Stomach (tissue), 9 donors: ENCODE results near the gene COL23A1. TPM values are rescaled to one million over a fixed set of nuclear protein-coding genes. Genes with fewer than 3 reads are reported as not detected.
"Not testable (repeated sequence)": the region's sequence is repeated elsewhere in the genome, so short reads cannot be mapped to it uniquely, and the experiment has no call there.

Experiments used
- DNase-seq, 2 donors: peaks; one replicate each; pipeline versions ENCODE4 v3.0.0 to v3.0.0-alpha.2; 2013 to 2019
- H3K27ac ChIP-seq, 5 donors: fragments of 200-600 bp in 4 of 5; sonication (generic) in 4 of 5; one replicate each; pipeline ENCODE4 v1.5.1; 2013 to 2019; ENCODE audit warnings: mild to moderate bottlenecking in 1 of 5, moderate library complexity in 1 of 5
- H3K27me3 ChIP-seq, 3 donors: fragments of 200-600 bp; sonication (generic); one replicate each; pipeline ENCODE4 v1.5.1; 2017 to 2019; ENCODE audit warnings: mixed run types in 1 of 3
- H3K36me3 ChIP-seq, 4 donors: fragments of 200-600 bp; sonication (generic); 1 replicate in 3 of 4; 2 replicates in 1 of 4; pipeline ENCODE4 v1.5.1; 2016 to 2019
- H3K4me1 ChIP-seq, 4 donors: fragments of 200-600 bp; sonication (generic); one replicate each; pipeline ENCODE4 v1.5.1; 2016 to 2019
- H3K4me3 ChIP-seq, 4 donors: fragments of 200-600 bp; sonication (generic) in 3 of 4; one replicate each; pipeline ENCODE4 v1.5.1; 2016 to 2019; ENCODE audit warnings: mild to moderate bottlenecking in 1 of 4
- H3K9me3 ChIP-seq, 4 donors: fragments of 200-600 bp; sonication (generic); one replicate each; pipeline ENCODE4 v1.5.1; 2016 to 2019
- EP300 ChIP-seq: sonication (generic); formaldehyde crosslinking; IDR thresholded peaks from one replicate; pipeline ENCODE4 v1.6.1; 2017; ENCODE audit warnings: antibody characterized with exemption
- POLR2A ChIP-seq, 4 donors: fragments of 450-650 bp; IDR thresholded peaks; one replicate each; pipeline ENCODE4 v1.6.1; 2016; ENCODE audit warnings: antibody characterized with exemption in 4 of 4, control low read depth in 2 of 4, mild to moderate bottlenecking in 1 of 4, moderate library complexity in 1 of 4
- POLR2AphosphoS5 ChIP-seq, 3 donors: sonication (generic); formaldehyde crosslinking; IDR thresholded peaks; one replicate each; pipeline ENCODE4 v1.6.1; 2016; ENCODE audit warnings: antibody characterized with exemption in 3 of 3
- WGBS, 5 donors: extraction: QIAGEN DNeasy Blood & Tissue Kit in 3 of 5; methylation state at CpG; one replicate each; pipeline versions ENCODE4 v1.1.5 to v1.1.7; 2013 to 2018; 5-methylcytosine and 5-hydroxymethylcytosine counted together
- intact Hi-C: fragments of 100-400 bp; cut with DNase I; formaldehyde crosslinking; loops from one replicate; pipeline ENCODE4 v1.15.1; 2023; ENCODE audit warnings: low total_unique reads
- polyA plus RNA-seq, 3 donors: library from polyadenylated mRNA; stranded (reverse); fragments of 200-250 nt; gene quantifications; one replicate each; pipeline ENCODE4 v1.2.3, GENCODE V29; 2013
- total RNA-seq, 5 donors: library from RNA; depleted of rRNA; stranded (reverse); fragments of >200 nt; gene quantifications; one replicate each; pipeline versions ENCODE4 v1.1.0 to v1.2.3, GENCODE V29; 2014 to 2016
- TF ChIP-seq, protein P1 (sequence below), 7 experiments: fragments of 450-650 bp in 4 of 7; fragments of 200-600 bp in 3 of 7; sonication (generic) in 3 of 7; IDR thresholded peaks; one replicate each; pipeline ENCODE4 v1.5.1; 2016 to 2019; ENCODE audit warnings: antibody characterized with exemption in 7 of 7, control low read depth in 2 of 7, mild to moderate bottlenecking in 1 of 7
- donor health status: healthy with polysubstance abuse.
- donor health status: Bipolar disorder and iron deficiency.
- donor health status: healthy.

Gene COL23A1
- total and polyA plus RNA-seq, 8 donors: under 0.01 to 7.0 (median 1.4) TPM

DNA sequence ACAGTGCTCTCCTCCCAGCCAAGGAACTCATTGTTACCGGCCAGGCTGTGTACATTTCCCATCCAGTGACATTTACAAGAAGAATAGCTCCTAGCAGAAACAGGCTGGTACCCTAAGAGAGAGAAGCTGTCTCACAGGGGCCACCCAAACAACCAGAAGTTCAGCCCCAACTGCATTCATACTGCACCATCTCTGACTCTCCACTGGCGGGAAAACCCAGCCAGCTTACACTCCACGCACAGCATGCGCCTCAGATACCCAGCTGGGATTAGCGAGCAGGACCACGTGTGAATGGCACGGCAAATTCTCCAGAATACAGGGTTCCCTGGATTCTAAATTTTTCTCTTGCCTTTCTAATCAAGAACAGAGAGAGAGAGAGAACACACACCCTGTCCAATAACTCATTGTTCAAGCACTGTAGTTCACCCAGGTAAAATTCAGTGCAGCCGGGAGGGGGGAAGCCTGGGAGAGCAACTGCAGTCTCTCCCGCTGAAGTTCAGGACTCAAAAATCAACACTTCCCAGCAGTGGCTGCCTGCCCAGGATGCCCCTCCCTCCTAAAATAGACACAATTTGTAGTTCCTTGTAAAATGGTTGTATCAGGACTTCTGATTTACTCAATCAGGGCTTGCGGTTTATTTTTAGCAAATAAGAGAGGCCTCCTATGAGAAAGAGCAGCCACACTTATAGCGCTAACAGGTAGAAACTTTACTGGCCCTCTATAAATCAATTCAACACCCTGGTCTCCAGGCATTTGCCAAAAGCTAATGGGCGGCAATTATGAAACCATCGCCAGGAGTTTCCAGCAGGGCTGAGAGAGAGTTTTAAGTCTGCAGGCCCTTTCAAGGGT is 2.2 kb downstream of the COL23A1 start:
- Histone ChIP-seq H3K4me3 (no peak overlapping the region), H3K9me3 (no peaks in the 10 kb centered on the region), H3K27ac (no peak overlapping the region), H3K27me3 (peaks cover 0 to 75% (median 22%) of the 10 kb centered on the region in 3 donors), H3K36me3 (no peaks in the 10 kb centered on the region), H3K4me1 (peaks cover 16 to 41% (median 23%) of the 10 kb centered on the region in 4 donors)
- TF ChIP-seq, protein P1, sequence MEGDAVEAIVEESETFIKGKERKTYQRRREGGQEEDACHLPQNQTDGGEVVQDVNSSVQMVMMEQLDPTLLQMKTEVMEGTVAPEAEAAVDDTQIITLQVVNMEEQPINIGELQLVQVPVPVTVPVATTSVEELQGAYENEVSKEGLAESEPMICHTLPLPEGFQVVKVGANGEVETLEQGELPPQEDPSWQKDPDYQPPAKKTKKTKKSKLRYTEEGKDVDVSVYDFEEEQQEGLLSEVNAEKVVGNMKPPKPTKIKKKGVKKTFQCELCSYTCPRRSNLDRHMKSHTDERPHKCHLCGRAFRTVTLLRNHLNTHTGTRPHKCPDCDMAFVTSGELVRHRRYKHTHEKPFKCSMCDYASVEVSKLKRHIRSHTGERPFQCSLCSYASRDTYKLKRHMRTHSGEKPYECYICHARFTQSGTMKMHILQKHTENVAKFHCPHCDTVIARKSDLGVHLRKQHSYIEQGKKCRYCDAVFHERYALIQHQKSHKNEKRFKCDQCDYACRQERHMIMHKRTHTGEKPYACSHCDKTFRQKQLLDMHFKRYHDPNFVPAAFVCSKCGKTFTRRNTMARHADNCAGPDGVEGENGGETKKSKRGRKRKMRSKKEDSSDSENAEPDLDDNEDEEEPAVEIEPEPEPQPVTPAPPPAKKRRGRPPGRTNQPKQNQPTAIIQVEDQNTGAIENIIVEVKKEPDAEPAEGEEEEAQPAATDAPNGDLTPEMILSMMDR (IDR thresholded peaks at IDR 0.05): no peak
- no peak for TF ChIP-seq EP300
- TF ChIP-seq POLR2AphosphoS5 (IDR thresholded peaks at IDR 0.05): no peak
- no peak for TF ChIP-seq POLR2A (IDR thresholded peaks at IDR 0.05)
- DNase-seq: peak in 1 of 2 donors; percentile 40
- 25 to 41% (median 31%) methylated on average over 13 of the region's 13 CpGs for WGBS, 5 donors
- intact Hi-C loops: loop anchor here (10.0 kb wide), 1 partner anchor 313 kb away; no protein-coding TSS in a partner anchor

DNA sequence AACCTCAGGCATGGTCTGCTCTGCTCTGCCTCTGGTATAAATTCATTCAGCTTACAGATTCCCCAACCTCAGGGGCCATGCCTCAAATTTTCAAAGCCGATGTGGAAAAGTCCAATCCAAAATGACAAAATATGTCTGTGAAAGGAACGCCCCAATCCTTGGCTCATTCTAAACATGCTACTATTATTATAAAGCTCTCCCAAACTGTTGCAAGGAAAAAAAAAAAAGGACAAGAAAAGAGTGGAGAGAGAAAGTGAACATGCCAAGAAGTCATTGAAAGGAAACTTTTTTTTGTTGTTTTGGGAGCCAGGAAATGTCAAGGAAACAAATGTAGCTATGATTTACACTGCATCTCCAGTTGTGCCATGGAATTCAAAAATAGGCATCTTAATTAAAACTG is 3.8 kb downstream of the COL23A1 start:
- no peaks in the 10 kb centered on the region for H3K36me3 ChIP-seq
- H3K4me3 ChIP-seq: no peak overlapping the region
- no peak for DNase-seq
- H3K4me1 ChIP-seq: peaks cover 16 to 39% (median 23%) of the 10 kb centered on the region in 4 donors
- no peak overlapping the region for H3K27ac ChIP-seq
- WGBS, 5 donors: 57 to 83% (median 67%) methylated on average over 2 of the region's 2 CpGs
- intact Hi-C loops: loop anchor here (10.0 kb wide), 1 partner anchor 312 kb away; no protein-coding TSS in a partner anchor
- no peaks in the 10 kb centered on the region for H3K9me3 ChIP-seq
- peaks cover 0 to 65% (median 26%) of the 10 kb centered on the region in 3 donors for H3K27me3 ChIP-seq
- TF ChIP-seq, protein P1 (IDR thresholded peaks at IDR 0.05): no peak
- TF ChIP-seq POLR2AphosphoS5 (IDR thresholded peaks at IDR 0.05): no peak
- TF ChIP-seq EP300: no peak
- no peak for TF ChIP-seq POLR2A (IDR thresholded peaks at IDR 0.05)

GRCh38 chr5:178585421-178585820 is 4.8 kb downstream of the COL23A1 start:
- intact Hi-C loops: loop anchor here (10.0 kb wide), 1 partner anchor 311 kb away; no protein-coding TSS in a partner anchor
- Histone ChIP-seq H3K4me1 (peaks cover 12 to 29% (median 19%) of the 10 kb centered on the region in 4 donors), H3K27me3 (peaks cover 0 to 56% (median 20%) of the 10 kb centered on the region in 3 donors)
- DNase-seq: peak in 1 of 2 donors; percentile 51
- not testable (repeated sequence) for H3K4me3 ChIP-seq, H3K9me3 ChIP-seq, H3K36me3 ChIP-seq, H3K27ac ChIP-seq
- WGBS, 5 donors: 78 to 87% (median 81%) methylated on average over 10 to 11 of the region's 11 CpGs

GRCh38 chr5:178583279-178583678 is 6.9 kb downstream of the COL23A1 start:
- Histone ChIP-seq H3K4me3 (no peak overlapping the region), H3K27me3 (peaks cover 0 to 43% (median 4%) of the 10 kb centered on the region in 3 donors), H3K27ac (no peak overlapping the region), H3K4me1 (peaks cover 0 to 9% (median 2%) of the 10 kb centered on the region in 4 donors), H3K36me3 (no peaks in the 10 kb centered on the region), H3K9me3 (no peaks in the 10 kb centered on the region)
- TF ChIP-seq POLR2AphosphoS5 (IDR thresholded peaks at IDR 0.05) (no peak), POLR2A (IDR thresholded peaks at IDR 0.05) (no peak), EP300 (no peak)
- TF ChIP-seq, protein P1 (IDR thresholded peaks at IDR 0.05): no peak
- intact Hi-C loops: loop anchor here (10.0 kb wide), 1 partner anchor 308 kb away; no protein-coding TSS in a partner anchor
- 63 to 79% (median 71%) methylated on average over 8 of the region's 8 CpGs for WGBS, 5 donors
- no peak for DNase-seq
